ENCODE measurements around the gene TGFBR3.

DNA sequence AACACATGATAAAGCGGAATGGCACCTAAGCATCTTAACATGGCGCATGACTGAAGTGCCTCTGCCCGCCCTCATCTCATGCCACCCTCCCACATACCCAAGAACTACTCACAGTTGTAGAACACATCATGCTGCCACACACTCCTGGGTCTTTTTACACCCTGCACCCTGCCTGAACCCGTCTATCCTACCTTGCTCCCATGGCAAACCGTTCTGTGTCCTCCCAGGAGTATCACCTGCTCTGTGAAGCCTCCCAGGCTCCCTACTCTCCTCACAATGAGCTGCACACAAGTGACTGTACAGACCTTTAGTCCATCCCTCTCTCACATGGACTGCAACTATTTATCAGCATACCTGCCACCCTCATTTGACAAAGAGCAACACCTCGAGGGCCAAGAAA, 144.0 kb downstream of the TGFBR3 start:
- TF ChIP-seq, protein P1, sequence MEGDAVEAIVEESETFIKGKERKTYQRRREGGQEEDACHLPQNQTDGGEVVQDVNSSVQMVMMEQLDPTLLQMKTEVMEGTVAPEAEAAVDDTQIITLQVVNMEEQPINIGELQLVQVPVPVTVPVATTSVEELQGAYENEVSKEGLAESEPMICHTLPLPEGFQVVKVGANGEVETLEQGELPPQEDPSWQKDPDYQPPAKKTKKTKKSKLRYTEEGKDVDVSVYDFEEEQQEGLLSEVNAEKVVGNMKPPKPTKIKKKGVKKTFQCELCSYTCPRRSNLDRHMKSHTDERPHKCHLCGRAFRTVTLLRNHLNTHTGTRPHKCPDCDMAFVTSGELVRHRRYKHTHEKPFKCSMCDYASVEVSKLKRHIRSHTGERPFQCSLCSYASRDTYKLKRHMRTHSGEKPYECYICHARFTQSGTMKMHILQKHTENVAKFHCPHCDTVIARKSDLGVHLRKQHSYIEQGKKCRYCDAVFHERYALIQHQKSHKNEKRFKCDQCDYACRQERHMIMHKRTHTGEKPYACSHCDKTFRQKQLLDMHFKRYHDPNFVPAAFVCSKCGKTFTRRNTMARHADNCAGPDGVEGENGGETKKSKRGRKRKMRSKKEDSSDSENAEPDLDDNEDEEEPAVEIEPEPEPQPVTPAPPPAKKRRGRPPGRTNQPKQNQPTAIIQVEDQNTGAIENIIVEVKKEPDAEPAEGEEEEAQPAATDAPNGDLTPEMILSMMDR (IDR thresholded peaks at IDR 0.05), result no peak
- TF ChIP-seq SIN3A (IDR thresholded peaks at IDR 0.05; ENCODE audit: borderline replicate concordance, insufficient read depth, low read depth, low read length), result no peak
- no peak for TF ChIP-seq TCF7L2 (IDR thresholded peaks at IDR 0.05; ENCODE audit: low read depth, low read length)
- TF ChIP-seq POLR2AphosphoS5 (IDR thresholded peaks at IDR 0.05; ENCODE audit: low read depth, low read length), result no peak
- TF ChIP-seq, protein P2, sequence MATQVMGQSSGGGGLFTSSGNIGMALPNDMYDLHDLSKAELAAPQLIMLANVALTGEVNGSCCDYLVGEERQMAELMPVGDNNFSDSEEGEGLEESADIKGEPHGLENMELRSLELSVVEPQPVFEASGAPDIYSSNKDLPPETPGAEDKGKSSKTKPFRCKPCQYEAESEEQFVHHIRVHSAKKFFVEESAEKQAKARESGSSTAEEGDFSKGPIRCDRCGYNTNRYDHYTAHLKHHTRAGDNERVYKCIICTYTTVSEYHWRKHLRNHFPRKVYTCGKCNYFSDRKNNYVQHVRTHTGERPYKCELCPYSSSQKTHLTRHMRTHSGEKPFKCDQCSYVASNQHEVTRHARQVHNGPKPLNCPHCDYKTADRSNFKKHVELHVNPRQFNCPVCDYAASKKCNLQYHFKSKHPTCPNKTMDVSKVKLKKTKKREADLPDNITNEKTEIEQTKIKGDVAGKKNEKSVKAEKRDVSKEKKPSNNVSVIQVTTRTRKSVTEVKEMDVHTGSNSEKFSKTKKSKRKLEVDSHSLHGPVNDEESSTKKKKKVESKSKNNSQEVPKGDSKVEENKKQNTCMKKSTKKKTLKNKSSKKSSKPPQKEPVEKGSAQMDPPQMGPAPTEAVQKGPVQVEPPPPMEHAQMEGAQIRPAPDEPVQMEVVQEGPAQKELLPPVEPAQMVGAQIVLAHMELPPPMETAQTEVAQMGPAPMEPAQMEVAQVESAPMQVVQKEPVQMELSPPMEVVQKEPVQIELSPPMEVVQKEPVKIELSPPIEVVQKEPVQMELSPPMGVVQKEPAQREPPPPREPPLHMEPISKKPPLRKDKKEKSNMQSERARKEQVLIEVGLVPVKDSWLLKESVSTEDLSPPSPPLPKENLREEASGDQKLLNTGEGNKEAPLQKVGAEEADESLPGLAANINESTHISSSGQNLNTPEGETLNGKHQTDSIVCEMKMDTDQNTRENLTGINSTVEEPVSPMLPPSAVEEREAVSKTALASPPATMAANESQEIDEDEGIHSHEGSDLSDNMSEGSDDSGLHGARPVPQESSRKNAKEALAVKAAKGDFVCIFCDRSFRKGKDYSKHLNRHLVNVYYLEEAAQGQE (IDR thresholded peaks at IDR 0.05; ENCODE audit: insufficient read depth in 1 of 2, low read depth in 2 of 2, low read length in 1 of 2), result no peak

Measured in Panc1 (cell line).